ENCODE results near the gene SLC35G6. TPM values are rescaled to one million over a fixed set of nuclear protein-coding genes. Genes with fewer than 3 reads are reported as not detected.

SLC35G6 gene
- total and polyA plus RNA-seq, 4 donors = not detected

DNA sequence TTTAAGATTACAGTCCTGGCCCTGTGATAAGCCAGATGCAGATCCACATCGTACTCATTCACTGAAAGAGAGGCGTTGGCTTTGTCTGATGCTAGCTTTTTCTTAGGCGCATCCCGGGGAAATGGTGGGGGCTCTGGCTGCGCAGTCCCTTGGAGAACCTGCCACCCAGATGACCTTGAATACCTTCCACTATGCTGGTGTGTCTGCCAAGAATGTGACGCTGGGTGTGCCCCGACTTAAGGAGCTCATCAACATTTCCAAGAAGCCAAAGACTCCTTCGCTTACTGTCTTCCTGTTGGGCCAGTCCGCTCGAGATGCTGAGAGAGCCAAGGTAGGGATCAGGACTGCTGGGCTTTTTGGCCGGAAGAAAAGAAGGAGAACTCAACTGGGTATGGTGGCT, 26.9 kb downstream of the SLC35G6 start (continued):
- TF ChIP-seq, protein P1, sequence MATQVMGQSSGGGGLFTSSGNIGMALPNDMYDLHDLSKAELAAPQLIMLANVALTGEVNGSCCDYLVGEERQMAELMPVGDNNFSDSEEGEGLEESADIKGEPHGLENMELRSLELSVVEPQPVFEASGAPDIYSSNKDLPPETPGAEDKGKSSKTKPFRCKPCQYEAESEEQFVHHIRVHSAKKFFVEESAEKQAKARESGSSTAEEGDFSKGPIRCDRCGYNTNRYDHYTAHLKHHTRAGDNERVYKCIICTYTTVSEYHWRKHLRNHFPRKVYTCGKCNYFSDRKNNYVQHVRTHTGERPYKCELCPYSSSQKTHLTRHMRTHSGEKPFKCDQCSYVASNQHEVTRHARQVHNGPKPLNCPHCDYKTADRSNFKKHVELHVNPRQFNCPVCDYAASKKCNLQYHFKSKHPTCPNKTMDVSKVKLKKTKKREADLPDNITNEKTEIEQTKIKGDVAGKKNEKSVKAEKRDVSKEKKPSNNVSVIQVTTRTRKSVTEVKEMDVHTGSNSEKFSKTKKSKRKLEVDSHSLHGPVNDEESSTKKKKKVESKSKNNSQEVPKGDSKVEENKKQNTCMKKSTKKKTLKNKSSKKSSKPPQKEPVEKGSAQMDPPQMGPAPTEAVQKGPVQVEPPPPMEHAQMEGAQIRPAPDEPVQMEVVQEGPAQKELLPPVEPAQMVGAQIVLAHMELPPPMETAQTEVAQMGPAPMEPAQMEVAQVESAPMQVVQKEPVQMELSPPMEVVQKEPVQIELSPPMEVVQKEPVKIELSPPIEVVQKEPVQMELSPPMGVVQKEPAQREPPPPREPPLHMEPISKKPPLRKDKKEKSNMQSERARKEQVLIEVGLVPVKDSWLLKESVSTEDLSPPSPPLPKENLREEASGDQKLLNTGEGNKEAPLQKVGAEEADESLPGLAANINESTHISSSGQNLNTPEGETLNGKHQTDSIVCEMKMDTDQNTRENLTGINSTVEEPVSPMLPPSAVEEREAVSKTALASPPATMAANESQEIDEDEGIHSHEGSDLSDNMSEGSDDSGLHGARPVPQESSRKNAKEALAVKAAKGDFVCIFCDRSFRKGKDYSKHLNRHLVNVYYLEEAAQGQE (IDR thresholded peaks at IDR 0.05) = no peak
- no peak for TF ChIP-seq HNF4G (IDR thresholded peaks at IDR 0.05)
- TF ChIP-seq GABPA (IDR thresholded peaks at IDR 0.05 in 1 of 2, conservative IDR thresholded peaks at IDR 0.05 in 1 of 2) = no peak

DNA sequence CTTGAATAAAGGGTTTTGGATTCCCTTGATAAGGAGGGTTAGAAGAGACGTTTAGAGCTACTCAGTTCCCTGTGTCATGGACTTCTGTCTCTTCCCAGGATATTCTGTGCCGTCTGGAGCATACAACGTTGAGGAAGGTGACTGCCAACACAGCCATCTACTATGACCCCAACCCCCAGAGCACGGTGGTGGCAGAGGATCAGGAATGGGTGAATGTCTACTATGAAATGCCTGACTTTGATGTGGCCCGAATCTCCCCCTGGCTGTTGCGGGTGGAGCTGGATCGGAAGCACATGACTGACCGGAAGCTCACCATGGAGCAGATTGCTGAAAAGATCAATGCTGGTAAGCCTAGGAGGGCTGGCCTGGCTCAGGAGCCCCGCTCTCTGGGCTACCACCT, 27.6 kb downstream of the SLC35G6 start:
- no peak for DNase-seq (ENCODE audit: low spot score)
- no peak for TF ChIP-seq RAD21 (IDR thresholded peaks at IDR 0.05)
- no peak for TF ChIP-seq JUND (IDR thresholded peaks at IDR 0.05)
- no peak for TF ChIP-seq EGR1 (IDR thresholded peaks at IDR 0.05; ENCODE audit: low read depth in 2 of 2)
- no peak for TF ChIP-seq YY1 (IDR thresholded peaks at IDR 0.05)
- no peak for TF ChIP-seq FOXA1 (IDR thresholded peaks at IDR 0.05)
- TF ChIP-seq, protein P2, sequence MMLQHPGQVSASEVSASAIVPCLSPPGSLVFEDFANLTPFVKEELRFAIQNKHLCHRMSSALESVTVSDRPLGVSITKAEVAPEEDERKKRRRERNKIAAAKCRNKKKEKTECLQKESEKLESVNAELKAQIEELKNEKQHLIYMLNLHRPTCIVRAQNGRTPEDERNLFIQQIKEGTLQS (IDR thresholded peaks at IDR 0.05) = no peak
- TF ChIP-seq HNF4G (IDR thresholded peaks at IDR 0.05) = no peak
- no peak for TF ChIP-seq SP1 (IDR thresholded peaks at IDR 0.05)
- TF ChIP-seq, protein P3, sequence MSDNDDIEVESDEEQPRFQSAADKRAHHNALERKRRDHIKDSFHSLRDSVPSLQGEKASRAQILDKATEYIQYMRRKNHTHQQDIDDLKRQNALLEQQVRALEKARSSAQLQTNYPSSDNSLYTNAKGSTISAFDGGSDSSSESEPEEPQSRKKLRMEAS (IDR thresholded peaks at IDR 0.05) = no peak
- TF ChIP-seq TAF1 (conservative IDR thresholded peaks at IDR 0.05) = no peak
- TF ChIP-seq, protein P1 (IDR thresholded peaks at IDR 0.05) = no peak
- TF ChIP-seq HNF4A (conservative IDR thresholded peaks at IDR 0.05) = no peak
- TF ChIP-seq RXRA (IDR thresholded peaks at IDR 0.05) = no peak
- no peak for TF ChIP-seq FOXA2 (IDR thresholded peaks at IDR 0.05)
- Histone ChIP-seq H3K9me3 (ENCODE audit: control insufficient read depth in 4 of 4, low read length in 3 of 4) (no peaks in the 10 kb centered on the region), H3K9ac (ENCODE audit: low read depth in 1 of 2, low read length in 2 of 2) (no peak overlapping the region), H3K4me1 (ENCODE audit: control insufficient read depth in 4 of 4, insufficient read depth in 4 of 4, low read length in 3 of 4) (no peaks in the 10 kb centered on the region), H3K4me3 (ENCODE audit: low read depth in 1 of 3, low read length in 3 of 3) (no peak overlapping the region), H3K27ac (ENCODE audit: low read depth in 1 of 2, low read length in 2 of 2) (no peak overlapping the region), H3K36me3 (ENCODE audit: control insufficient read depth in 4 of 4, insufficient read depth in 3 of 4, low read depth in 1 of 4, low read length in 3 of 4) (peaks cover 18 to 91% (median 65%) of the 10 kb centered on the region in 4 donors), H3K27me3 (ENCODE audit: control insufficient read depth in 4 of 4, insufficient read depth in 4 of 4, low read length in 3 of 4) (no peaks in the 10 kb centered on the region)
- WGBS = 90% methylated on average over 9 of the region's 9 CpGs

Data from liver (tissue), 9 donors.